Hepatocyte (in vitro differentiated cells): ENCODE data around the gene KCNK15.

Source experiments
- CTCF ChIP-seq: fragments of 200-600 bp; sonication (generic); IDR thresholded peaks from 2 replicates; pipeline ENCODE4 v1.5.1; 2016; ENCODE audit warnings: antibody characterized with exemption, mild to moderate bottlenecking; ENCODE audit not compliant: poor library complexity
- EZH2 ChIP-seq: fragments of 200-600 bp; sonication (generic); IDR thresholded peaks from 2 replicates; pipeline ENCODE4 v1.6.1; 2016; ENCODE audit warnings: antibody characterized with exemption, mild to moderate bottlenecking, borderline replicate concordance
- EZH2phosphoT487 ChIP-seq: fragments of 200-600 bp; sonication (generic); IDR thresholded peaks from one replicate; pipeline ENCODE4 v1.6.1; 2018; ENCODE audit warnings: antibody characterized with exemption, mild to moderate bottlenecking, low read depth, moderate library complexity; ENCODE audit not compliant: unreplicated experiment, severe bottlenecking

- TF ChIP-seq CTCF (no peak), EZH2phosphoT487 (no peak), EZH2 (no peak)
Observed at GRCh38 chr20:44761423-44761822, 15.8 kb downstream of the KCNK15 start.
